ENCODE measurements around the gene SF3A1.

Gene SF3A1

DNA sequence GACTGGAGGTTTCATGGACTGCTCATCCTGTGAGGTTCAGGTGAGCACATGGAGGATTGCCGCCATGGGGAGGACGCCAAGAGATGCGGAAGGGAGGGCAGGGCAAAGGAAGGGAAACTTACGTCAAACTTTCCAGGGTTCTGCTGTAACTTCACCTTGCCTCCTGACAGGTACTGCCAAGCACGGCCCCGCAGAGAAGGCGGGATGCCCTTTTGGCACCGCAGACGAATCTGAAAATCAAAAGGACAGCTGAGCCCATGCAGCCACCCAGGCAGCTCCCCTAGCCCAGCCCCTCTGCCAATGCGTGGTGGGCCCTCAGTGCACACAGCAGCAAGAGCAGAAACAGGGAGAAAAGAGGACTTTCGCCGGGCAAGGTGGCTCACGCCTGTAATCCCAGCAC lies 57.4 kb downstream of the SF3A1 start:
- DNase-seq: no peak

GRCh38 chr22:30297991-30298701 lies 58.5 kb downstream of the SF3A1 start:
- DNase-seq: no peak

DNA sequence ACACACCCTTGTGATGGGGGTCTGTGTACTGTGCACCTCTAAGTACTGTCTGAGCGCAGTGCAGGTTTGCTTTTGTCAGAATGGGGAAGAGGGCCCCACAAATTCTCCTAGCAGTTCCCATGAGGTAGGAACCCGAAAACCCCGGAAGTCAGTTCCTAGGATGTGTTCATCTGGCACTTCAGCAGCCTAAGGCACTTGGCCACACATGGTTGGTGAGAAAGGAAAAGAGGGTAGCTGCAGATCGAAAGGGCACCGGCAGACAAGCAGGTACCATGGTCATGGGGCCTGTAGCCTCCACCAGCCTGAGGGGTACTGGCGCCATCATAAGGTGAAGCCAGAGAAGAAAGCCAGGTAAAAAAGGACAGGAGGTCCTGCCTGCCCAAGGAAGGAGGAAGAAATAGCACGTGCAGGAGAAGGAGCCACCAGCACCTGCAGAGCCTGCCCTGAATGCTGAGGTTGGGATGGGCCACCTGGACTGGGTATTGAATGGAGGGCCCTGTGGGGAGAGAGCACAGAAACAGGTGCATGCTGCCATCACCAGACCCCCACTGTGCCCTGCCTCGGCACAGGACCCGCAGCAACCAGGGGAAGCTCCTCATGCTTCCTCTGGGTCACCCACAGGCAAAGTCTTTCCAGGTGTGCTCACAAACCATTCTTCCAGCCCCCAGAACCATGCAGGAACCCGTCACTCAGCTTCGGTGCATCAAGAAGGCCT lies 59.3 kb downstream of the SF3A1 start:
- DNase-seq: no peak

GRCh38 chr22:30296833-30297232 lies 59.9 kb downstream of the SF3A1 start:
- no peak for DNase-seq

GRCh38 chr22:30296324-30296723 lies 60.4 kb downstream of the SF3A1 start:
- DNase-seq: no peak

GRCh38 chr22:30295576-30295975 lies 61.1 kb downstream of the SF3A1 start:
- no peak for DNase-seq

- DNase-seq: no peak
Measured at GRCh38 chr22:30294830-30295229, 61.9 kb downstream of the SF3A1 start.

- no peak for DNase-seq
Measured at GRCh38 chr22:30294066-30294465, 62.6 kb downstream of the SF3A1 start.

- no peak for DNase-seq
Measured at GRCh38 chr22:30293026-30293425, 63.7 kb downstream of the SF3A1 start.

DNA sequence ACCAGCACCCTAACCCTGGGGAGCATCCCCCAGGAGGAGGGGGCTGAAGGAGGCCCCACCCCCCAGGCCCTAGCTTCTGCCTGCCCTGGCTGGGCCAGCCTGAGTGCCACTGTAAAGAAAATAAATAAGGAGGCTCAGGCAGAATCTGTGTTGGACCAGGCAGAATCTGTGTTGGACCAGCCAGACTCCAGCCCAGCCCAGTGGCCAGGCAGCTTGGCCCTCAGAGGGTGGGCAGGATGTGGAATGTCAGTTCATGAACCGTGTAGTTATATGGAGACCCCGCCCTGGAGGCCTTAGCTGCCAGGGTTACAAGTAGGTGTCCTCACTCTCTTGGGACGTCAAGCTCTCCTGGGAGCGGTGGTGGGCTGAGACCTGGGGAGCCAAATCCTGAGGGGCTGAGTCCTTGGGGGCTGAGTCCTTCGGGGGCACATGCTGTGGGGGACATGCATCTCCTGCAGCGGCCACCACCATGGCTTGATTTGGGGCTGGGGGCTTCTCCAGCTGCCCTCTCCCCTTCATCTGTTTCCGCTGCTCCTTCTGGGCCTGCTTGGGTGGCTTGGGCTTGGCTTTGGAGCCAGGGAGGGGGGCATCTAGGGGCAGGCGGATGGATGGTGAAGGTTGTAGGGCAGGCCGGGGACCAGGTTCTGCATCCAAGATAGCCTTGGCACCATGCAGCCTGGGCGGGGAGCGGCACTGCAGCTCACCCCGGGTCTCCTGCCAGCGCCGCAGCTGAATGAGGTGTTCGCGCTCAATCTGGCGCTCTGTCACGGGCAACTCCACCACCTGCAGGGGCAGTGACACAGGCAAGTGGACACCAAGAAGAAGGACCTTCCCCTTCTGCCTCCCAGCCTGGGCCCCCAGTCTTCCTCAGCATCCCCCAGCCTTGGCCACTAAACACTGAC lies 64.4 kb downstream of the SF3A1 start:
- DNase-seq: no peak

DNA sequence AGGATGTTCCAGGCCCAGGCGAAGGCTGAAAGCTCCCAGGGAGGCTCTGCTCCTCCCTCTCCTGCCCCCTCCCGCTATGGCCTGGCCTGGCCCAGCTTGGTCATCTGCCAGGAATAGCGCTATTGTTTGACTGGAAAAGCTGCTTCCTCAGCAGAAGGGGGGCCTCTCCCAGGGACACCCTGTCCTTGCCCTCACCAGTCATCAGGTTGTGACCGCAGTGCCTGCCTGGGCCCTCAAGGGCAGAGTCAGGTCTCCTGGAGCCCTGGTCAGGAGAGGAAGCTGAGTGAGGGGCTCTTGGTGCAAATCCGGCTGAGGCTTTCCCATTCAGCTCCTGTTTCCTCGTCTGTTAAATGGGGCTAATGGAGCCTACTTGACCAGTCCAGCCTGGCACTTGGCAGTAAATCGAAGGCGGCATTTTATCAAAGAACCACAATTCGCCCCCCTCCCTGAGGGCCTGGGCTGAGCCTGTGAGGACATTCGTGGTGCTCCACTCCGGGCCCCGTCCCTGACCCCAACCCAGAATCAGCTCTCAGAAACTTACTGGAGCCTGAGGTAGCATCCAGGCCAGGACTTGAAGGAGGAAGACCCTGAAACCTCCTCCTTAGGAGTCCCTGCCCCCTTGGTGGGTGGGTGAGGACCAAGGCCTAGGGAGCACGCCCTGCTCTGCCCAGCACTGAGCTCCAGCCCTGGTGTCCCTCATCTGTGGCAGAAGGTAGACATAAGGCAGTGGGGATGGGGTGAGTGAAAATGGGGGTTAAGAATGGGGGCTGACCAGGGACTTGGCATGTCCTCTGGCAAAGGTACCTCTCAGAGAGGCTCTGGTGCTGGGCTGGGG lies 65.4 kb downstream of the SF3A1 start:
- DNase-seq: no peak

DNA sequence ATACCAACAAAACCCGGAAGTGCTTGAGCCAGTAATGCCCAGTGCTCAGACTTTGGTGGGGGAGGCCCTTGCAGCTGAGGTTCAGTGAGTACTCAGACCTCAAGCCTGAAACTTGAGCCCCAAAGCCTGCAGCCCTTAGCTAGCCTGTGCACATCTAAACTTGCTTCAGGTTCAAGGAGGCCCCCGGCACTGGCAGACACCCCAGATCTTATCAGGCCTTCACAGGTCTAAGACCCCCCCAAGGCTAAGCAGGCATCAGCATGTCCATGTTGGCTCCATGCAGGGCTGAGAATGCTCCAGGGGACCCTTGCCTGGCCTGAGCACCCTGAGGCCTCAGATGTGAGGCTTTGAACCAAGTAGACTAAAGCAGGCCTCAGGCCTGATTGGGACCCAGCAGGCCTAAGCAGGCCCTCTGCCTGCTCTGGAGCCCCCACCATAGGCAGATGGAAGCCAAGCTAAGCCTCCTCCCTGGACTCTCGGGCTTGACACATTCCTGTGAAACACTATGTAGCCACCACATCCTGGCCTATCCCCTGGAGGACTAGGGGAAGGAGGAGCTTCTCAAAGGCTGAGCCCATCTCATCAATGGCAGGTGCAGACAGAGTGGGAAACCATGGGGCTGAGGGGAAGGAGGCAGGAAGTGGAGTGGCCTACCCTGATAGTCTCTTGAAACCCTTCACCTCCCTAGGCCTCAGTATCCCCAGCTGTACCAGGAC lies 66.2 kb downstream of the SF3A1 start:
- no peak for DNase-seq

DNA sequence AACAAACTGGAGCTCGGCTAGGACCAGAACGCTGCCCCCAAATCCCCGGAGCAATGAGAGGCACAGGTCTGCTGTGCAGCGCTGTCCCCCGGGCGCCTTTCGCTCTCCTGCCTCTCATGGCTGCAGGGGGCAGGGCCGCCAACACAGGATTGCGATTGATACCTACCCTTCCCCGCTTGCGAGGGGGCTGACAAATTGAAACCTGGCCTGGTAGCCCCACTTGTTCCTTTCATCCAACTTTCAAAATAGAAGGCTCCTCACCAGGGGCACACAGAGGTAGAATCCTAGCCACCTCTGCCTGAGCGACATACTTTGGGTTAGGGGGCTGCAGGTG lies 66.7 kb downstream of the SF3A1 start:
- no peak for DNase-seq

GRCh38 chr22:30289141-30289979 lies 67.3 kb downstream of the SF3A1 start, which contains the start of gene CASTOR1:
CASTOR1 (minus strand) TSS chr22:30289505; CDS start chr22:30289497, 8 bp downstream.
- peak; percentile 97 to 98 for DNase-seq

GRCh38 chr22:30288419-30289140 lies 68.1 kb downstream of the SF3A1 start:
- DNase-seq: no peak

GRCh38 chr22:30287648-30288418 lies 68.9 kb downstream of the SF3A1 start:
- peak; percentile 93 to 96 for DNase-seq

DNA sequence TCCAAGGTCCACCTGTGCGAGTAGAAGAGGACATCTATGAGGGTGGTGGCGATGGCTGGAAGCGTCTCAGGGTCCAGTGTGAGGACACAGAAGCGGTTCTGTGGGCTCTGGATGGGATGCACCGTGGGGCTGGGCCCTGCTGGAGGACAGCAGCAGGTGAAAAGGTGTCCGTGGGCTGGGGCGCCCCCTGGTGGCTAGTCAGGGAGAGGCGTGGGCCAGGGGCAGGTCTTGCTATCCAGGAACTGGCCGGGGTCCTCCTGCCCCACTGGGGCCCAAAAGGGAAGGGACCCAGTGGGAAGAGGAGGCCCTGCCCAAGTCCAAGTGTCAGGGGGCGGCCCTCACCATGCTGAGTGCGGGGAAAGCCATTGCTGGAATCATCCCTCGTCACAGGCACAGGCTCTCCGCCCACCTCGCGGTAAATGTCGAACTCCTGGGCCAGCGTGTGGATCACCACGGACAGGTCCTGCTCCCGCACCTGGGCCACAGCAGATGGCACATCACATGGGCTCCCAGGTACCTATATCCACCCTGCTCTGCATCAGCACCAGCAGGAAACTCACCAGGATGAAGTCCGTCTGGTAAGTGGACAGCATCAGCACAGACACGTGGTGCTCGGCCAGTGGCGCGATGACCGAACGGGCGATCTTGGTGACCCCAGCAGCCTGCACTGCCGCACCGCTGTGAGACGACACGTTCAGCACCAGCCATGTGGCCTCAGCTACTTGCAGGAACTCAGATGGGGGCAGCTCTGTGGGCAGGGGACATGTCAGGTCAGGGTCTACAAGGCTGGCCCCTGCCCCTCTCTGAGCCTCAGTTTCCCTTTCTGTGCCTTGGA lies 69.7 kb downstream of the SF3A1 start:
- peak; percentile 92 to 94 for DNase-seq

DNA sequence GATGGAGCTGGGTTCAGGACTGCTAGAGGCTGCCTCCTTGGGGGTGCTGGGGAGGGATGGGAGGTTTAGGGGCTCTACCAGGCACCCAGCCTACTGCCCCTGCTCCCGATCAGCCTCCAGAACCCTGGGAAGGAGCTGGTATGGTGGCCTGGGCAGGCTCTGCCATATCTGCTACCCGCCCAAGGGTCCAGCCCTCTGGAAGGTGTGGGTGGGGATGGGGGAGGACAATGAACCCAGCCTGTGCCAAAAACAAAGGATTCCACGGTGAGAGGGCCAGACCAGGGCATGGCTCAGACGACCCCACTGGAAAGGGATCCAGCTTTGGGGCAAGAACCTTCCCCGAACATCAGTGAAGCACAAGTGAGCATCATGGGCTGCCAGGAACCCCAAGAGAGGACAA lies 70.4 kb downstream of the SF3A1 start:
- no peak for DNase-seq

DNA sequence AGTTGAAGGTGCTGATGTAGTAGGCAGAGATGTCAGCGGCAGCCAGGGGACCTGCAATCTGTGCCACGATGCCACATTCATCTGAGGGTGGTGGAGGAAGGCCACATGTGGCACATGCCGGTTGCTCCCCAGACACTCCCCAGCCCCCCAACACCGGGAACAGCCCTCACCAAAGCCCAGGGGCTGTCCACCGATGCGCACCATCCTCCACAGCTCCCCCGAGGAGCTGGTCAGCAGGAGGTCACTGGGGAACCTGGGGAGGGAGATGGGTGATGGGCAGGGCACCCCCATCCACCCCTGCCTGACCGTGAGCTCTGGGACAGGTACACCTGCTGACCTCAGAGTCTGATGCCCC lies 70.9 kb downstream of the SF3A1 start:
- no peak for DNase-seq
